ENCODE measurements around the gene TLCD2.
"Not testable (repeated sequence)": the region's sequence is repeated elsewhere in the genome, so short reads cannot be mapped to it uniquely, and the experiment has no call there.

The TLCD2 gene

GRCh38 chr17:1673041-1673785, 37.0 kb downstream of the TLCD2 start:
- in situ Hi-C loops (cut with MboI; ENCODE audit: low pct_unique_long_range_greater_than_20kb, low sequenced_read_pairs, unreplicated experiment) = no loop called here
- no peak for DNase-seq (ENCODE audit: low spot score)
- TF ChIP-seq, protein P1, sequence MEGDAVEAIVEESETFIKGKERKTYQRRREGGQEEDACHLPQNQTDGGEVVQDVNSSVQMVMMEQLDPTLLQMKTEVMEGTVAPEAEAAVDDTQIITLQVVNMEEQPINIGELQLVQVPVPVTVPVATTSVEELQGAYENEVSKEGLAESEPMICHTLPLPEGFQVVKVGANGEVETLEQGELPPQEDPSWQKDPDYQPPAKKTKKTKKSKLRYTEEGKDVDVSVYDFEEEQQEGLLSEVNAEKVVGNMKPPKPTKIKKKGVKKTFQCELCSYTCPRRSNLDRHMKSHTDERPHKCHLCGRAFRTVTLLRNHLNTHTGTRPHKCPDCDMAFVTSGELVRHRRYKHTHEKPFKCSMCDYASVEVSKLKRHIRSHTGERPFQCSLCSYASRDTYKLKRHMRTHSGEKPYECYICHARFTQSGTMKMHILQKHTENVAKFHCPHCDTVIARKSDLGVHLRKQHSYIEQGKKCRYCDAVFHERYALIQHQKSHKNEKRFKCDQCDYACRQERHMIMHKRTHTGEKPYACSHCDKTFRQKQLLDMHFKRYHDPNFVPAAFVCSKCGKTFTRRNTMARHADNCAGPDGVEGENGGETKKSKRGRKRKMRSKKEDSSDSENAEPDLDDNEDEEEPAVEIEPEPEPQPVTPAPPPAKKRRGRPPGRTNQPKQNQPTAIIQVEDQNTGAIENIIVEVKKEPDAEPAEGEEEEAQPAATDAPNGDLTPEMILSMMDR (IDR thresholded peaks at IDR 0.05; ENCODE audit: extremely low read depth, insufficient read depth, missing control alignments) = no peak

DNA sequence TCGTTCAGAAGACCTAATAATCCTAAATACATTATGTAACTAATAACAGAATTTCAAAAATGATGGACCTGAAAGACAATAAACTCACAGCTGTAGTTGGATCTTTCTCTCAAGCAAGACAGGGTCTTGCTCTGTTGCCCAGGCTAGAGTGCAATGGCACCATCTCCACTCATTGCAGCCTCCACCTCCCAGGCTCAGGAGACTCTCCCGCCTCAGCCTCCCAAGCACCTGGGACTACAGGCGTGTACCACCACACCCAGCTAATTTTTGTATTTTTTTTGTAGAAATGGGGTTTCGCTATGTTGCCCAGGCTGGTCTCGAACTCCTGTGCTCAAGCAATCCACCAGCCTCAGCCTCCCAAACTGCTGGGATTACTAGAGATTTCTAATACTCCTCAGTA, 46.2 kb downstream of the TLCD2 start:
- DNase-seq (ENCODE audit: low spot score); in situ Hi-C loops (cut with MboI; ENCODE audit: low pct_unique_long_range_greater_than_20kb, low sequenced_read_pairs, unreplicated experiment): not testable (repeated sequence)

DNA sequence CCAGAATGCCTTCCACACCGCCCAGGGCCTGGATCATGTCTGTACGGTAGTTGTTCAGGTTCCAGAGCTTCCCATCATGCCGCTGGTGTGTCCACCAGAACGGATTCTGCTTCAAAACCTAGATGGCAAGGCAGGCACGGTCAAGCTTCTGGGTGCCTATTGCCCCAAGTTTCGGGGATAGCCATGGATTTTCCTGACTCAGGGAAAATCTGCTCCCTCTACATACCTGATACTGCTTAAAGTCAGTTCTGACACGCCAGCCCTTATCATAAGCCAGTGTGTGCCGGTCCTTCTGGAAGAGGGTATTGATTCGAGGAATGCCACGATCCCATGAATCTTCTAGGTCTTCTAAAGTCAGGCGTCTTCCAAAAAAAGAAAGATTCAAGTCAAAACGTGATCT, 49.1 kb downstream of the TLCD2 start:
- in situ Hi-C loops (cut with MboI; ENCODE audit: low pct_unique_long_range_greater_than_20kb, low sequenced_read_pairs, unreplicated experiment) = no loop called here
- DNase-seq (ENCODE audit: low spot score) = no peak
- TF ChIP-seq, protein P1 (IDR thresholded peaks at IDR 0.05; ENCODE audit: extremely low read depth, insufficient read depth, missing control alignments) = no peak

DNA sequence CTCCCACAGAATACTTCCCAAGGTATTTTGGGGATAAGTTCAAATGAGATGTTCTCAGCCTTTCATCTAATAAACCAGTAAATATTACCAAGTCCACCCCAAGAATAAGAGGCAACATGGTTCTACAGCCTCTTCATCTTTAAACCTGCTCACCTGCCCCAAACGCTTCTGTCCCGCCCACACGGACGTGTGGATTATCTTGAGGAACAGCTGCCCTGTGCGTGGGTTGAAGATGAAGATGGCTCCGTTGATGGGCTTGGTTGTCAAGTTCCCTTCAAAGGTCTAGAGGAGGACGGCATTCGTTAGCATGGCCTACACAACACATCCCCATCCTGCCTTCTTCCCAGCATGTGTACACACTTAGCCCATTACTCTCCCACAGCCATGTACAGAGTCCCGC, 52.1 kb downstream of the TLCD2 start:
- in situ Hi-C loops (cut with MboI; ENCODE audit: low pct_unique_long_range_greater_than_20kb, low sequenced_read_pairs, unreplicated experiment) = no loop called here
- TF ChIP-seq, protein P1 (IDR thresholded peaks at IDR 0.05; ENCODE audit: extremely low read depth, insufficient read depth, missing control alignments) = no peak
- DNase-seq (ENCODE audit: low spot score) = no peak

- in situ Hi-C loops (cut with MboI; ENCODE audit: low pct_unique_long_range_greater_than_20kb, low sequenced_read_pairs, unreplicated experiment) = no loop called here
- no peak for DNase-seq (ENCODE audit: low spot score)
- TF ChIP-seq, protein P1 (IDR thresholded peaks at IDR 0.05; ENCODE audit: extremely low read depth, insufficient read depth, missing control alignments) = no peak
These were observed 56.4 kb downstream of the TLCD2 start for GRCh38 chr17:1653735-1654134.

- in situ Hi-C loops (cut with MboI; ENCODE audit: low pct_unique_long_range_greater_than_20kb, low sequenced_read_pairs, unreplicated experiment); DNase-seq (ENCODE audit: low spot score): not testable (repeated sequence)
These were observed 57.4 kb downstream of the TLCD2 start for GRCh38 chr17:1652794-1653193.

All from GM13977 (cell line).